ENCODE results near the gene DPYSL5. TPM values are rescaled to one million over a fixed set of nuclear protein-coding genes. Genes with fewer than 3 reads are reported as not detected.

DPYSL5 gene
- total and polyA plus RNA-seq, 2 donors (not counting 1 experiment from before 2014, with no cell fraction given) = not detected

DNA sequence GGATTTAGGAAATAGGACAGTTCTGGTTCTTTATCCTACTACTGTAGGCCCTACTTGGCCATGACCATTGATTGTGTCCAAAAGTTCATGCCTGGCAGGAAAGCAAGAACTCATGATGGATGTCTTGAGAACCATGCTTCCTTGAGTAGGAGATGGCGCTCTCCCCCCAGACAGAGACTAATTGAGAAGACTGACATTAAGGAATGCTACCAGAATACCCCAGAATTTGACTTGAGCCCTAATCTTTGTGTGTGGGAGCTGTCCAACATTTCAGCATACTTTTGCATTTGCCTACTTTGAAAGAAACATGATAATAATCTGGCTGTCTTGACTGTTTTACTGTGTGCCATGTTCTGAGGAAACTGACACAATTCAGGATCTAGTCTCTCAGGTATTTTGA, 145.8 kb downstream of the DPYSL5 start:
- no peaks in the 10 kb centered on the region for H3K79me2 ChIP-seq (ENCODE audit: control insufficient read depth, insufficient read depth, low read length)
- Mint-ChIP-seq H3K4me1 (no peaks in the 10 kb centered on the region), H3K27ac (no peak overlapping the region), H3K27me3 (peaks cover 17% of the 10 kb centered on the region), H3K9me3 (ENCODE audit: insufficient read depth) (no peaks in the 10 kb centered on the region), H3K4me3 (no peak overlapping the region)
- H2AFZ ChIP-seq (ENCODE audit: insufficient read depth, low read depth, low read length, poor library complexity, severe bottlenecking) = no peak overlapping the region
- ATAC-seq (ENCODE audit: low read depth) (no peak), DNase-seq (no peak)
- H3K4me3 ChIP-seq (ENCODE audit: control extremely low read depth in 1 of 5, extremely low read depth in 1 of 5, insufficient read depth in 1 of 5, low read depth in 2 of 5, low read length in 4 of 5) = no peak overlapping the region
- intact Hi-C loops (cut with micrococcal nuclease) = no loop called here
- H3K9me3 ChIP-seq (ENCODE audit: control extremely low read depth in 1 of 3, control insufficient read depth in 2 of 3, insufficient read depth in 1 of 3, low read length in 2 of 3) = no peaks in the 10 kb centered on the region
- H3K27me3 ChIP-seq (replicated peaks in 1 of 4; ENCODE audit: control extremely low read depth in 1 of 4, control insufficient read depth in 3 of 4, insufficient read depth in 4 of 4, low read length in 3 of 4) = no peaks in the 10 kb centered on the region
- H4K20me1 ChIP-seq (ENCODE audit: control insufficient read depth, insufficient read depth, low read length, poor library complexity, severe bottlenecking) = no peaks in the 10 kb centered on the region
- no peaks in the 10 kb centered on the region for H3K36me3 ChIP-seq (replicated peaks in 1 of 2; ENCODE audit: control extremely low read depth in 1 of 2, control insufficient read depth in 1 of 2, extremely low read depth in 1 of 2, insufficient read depth in 2 of 2, low read length in 1 of 2)
- WGBS (ENCODE audit: insufficient coverage) = no CpG with 5 or more reads among the region's 1 CpG
- H3K4me2 ChIP-seq (replicated peaks; ENCODE audit: low read depth, low read length, poor library complexity, severe bottlenecking) = no peak overlapping the region
- TF ChIP-seq, protein P1, sequence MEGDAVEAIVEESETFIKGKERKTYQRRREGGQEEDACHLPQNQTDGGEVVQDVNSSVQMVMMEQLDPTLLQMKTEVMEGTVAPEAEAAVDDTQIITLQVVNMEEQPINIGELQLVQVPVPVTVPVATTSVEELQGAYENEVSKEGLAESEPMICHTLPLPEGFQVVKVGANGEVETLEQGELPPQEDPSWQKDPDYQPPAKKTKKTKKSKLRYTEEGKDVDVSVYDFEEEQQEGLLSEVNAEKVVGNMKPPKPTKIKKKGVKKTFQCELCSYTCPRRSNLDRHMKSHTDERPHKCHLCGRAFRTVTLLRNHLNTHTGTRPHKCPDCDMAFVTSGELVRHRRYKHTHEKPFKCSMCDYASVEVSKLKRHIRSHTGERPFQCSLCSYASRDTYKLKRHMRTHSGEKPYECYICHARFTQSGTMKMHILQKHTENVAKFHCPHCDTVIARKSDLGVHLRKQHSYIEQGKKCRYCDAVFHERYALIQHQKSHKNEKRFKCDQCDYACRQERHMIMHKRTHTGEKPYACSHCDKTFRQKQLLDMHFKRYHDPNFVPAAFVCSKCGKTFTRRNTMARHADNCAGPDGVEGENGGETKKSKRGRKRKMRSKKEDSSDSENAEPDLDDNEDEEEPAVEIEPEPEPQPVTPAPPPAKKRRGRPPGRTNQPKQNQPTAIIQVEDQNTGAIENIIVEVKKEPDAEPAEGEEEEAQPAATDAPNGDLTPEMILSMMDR (IDR thresholded peaks at IDR 0.05) = no peak
- TF ChIP-seq EZH2 (IDR thresholded peaks at IDR 0.05; ENCODE audit: borderline replicate concordance, insufficient read depth, low read depth, low read length, poor library complexity, severe bottlenecking) = no peak
- no peak overlapping the region for H3K9ac ChIP-seq (ENCODE audit: low read length)
- H3K27ac ChIP-seq (ENCODE audit: low read length in 2 of 2) = no peak overlapping the region
- H3K4me1 ChIP-seq (ENCODE audit: control insufficient read depth in 2 of 2, insufficient read depth in 2 of 2, low read length in 2 of 2) = no peaks in the 10 kb centered on the region
- ChIA-PET CTCF (interaction anchor here (1.0 to 1.9 kb wide), 3 partner anchors 24 to 32 kb away, joined by 3 to 6 read pairs (median 5); partner anchors contain the start of gene MAPRE3), POLR2A (no interaction called here)

DNA sequence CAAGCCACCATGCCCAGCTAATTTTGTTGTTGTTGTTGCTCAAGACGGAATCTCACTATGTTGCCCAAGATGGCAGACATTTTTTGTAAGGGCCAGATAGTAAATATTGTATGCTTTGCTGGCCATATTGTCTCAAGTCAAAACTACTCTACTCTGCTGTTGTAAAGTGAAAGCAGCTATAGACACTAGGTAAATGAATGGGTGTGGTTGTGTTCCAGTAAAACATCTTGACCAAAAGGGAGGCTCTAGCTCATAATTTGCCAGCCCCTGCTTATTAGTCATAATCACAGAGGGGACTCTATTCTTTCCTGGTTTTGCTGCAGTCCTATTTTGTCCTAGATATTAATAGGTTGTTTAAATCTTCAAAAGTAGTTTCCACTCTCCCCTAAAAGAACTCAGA, 147.1 kb downstream of the DPYSL5 start:
- H3K4me2 ChIP-seq (replicated peaks; ENCODE audit: low read depth, low read length, poor library complexity, severe bottlenecking) = no peak overlapping the region
- Mint-ChIP-seq H3K9me3 (ENCODE audit: insufficient read depth) (no peaks in the 10 kb centered on the region), H3K4me3 (no peak overlapping the region), H3K27ac (no peak overlapping the region), H3K27me3 (peaks cover 22% of the 10 kb centered on the region), H3K4me1 (no peaks in the 10 kb centered on the region)
- H3K27me3 ChIP-seq (replicated peaks in 1 of 4; ENCODE audit: control extremely low read depth in 1 of 4, control insufficient read depth in 3 of 4, insufficient read depth in 4 of 4, low read length in 3 of 4) = no peaks in the 10 kb centered on the region
- no peak overlapping the region for H3K27ac ChIP-seq (ENCODE audit: low read length in 2 of 2)
- no peaks in the 10 kb centered on the region for H3K4me1 ChIP-seq (ENCODE audit: control insufficient read depth in 2 of 2, insufficient read depth in 2 of 2, low read length in 2 of 2)
- no peak for TF ChIP-seq EZH2 (IDR thresholded peaks at IDR 0.05; ENCODE audit: borderline replicate concordance, insufficient read depth, low read depth, low read length, poor library complexity, severe bottlenecking)
- TF ChIP-seq, protein P1 (IDR thresholded peaks at IDR 0.05) = no peak
- DNase-seq (no peak), ATAC-seq (ENCODE audit: low read depth) (no peak)
- H3K9me3 ChIP-seq (ENCODE audit: control extremely low read depth in 1 of 3, control insufficient read depth in 2 of 3, insufficient read depth in 1 of 3, low read length in 2 of 3) = no peaks in the 10 kb centered on the region
- no peaks in the 10 kb centered on the region for H3K36me3 ChIP-seq (replicated peaks in 1 of 2; ENCODE audit: control extremely low read depth in 1 of 2, control insufficient read depth in 1 of 2, extremely low read depth in 1 of 2, insufficient read depth in 2 of 2, low read length in 1 of 2)
- WGBS (ENCODE audit: insufficient coverage) = no CpG with 5 or more reads among the region's 1 CpG
- POLR2A ChIA-PET = interaction anchor here (0.7 kb wide), 1 partner anchor 54 kb away, joined by 3 read pairs; no protein-coding TSS in a partner anchor
- intact Hi-C loops (cut with micrococcal nuclease) = no loop called here
- H3K9ac ChIP-seq (ENCODE audit: low read length) = no peak overlapping the region
- no peaks in the 10 kb centered on the region for H3K79me2 ChIP-seq (ENCODE audit: control insufficient read depth, insufficient read depth, low read length)
- CTCF ChIA-PET = interaction anchor here (0.6 to 1.9 kb wide), 3 partner anchors 27 to 480 kb away, joined by 3 to 6 read pairs (median 5); no protein-coding TSS in a partner anchor
- H2AFZ ChIP-seq (ENCODE audit: insufficient read depth, low read depth, low read length, poor library complexity, severe bottlenecking) = no peak overlapping the region
- H4K20me1 ChIP-seq (ENCODE audit: control insufficient read depth, insufficient read depth, low read length, poor library complexity, severe bottlenecking) = no peaks in the 10 kb centered on the region
- no peak overlapping the region for H3K4me3 ChIP-seq (ENCODE audit: control extremely low read depth in 1 of 5, extremely low read depth in 1 of 5, insufficient read depth in 1 of 5, low read depth in 2 of 5, low read length in 4 of 5)

Measured in B cell (primary cell).